Measurements from ENCODE around the gene SLC4A2.
A peak's percentile ranks its signal among the peaks of the same experiment; 100 is the strongest.

The SLC4A2 gene

GRCh38 chr7:151053096-151053495 lies 6.3 kb upstream of the SLC4A2 start:
- TF ChIP-seq CTCF (IDR thresholded peaks at IDR 0.05; ENCODE audit: control insufficient read depth, insufficient read depth, low read depth, low read length, missing control alignments): no peak
- DNase-seq (ENCODE audit: low read depth): no peak

GRCh38 chr7:151053751-151054150 lies 5.6 kb upstream of the SLC4A2 start:
- no peak for TF ChIP-seq CTCF (IDR thresholded peaks at IDR 0.05; ENCODE audit: control insufficient read depth, insufficient read depth, low read depth, low read length, missing control alignments)
- H3K4me3 ChIP-seq (ENCODE audit: control insufficient read depth, low read depth, low read length): no peak overlapping the region
- no peak for DNase-seq (ENCODE audit: low read depth)

More at GRCh38 chr7:151053096-151053495, 6.3 kb upstream of the SLC4A2 start:
- no peak overlapping the region for H3K4me3 ChIP-seq (ENCODE audit: control insufficient read depth, low read depth, low read length)

- no peak overlapping the region for H3K4me3 ChIP-seq (ENCODE audit: control insufficient read depth, low read depth, low read length)
Observed at GRCh38 chr7:151056283-151056665, 3.1 kb upstream of the SLC4A2 start.

GRCh38 chr7:151056666-151057505 lies 2.5 kb upstream of the SLC4A2 start:
- peak overlapping the region; percentile 57 for H3K4me3 ChIP-seq (ENCODE audit: control insufficient read depth, low read depth, low read length)
- no peak for DNase-seq (ENCODE audit: low read depth)
- no peak for TF ChIP-seq CTCF (IDR thresholded peaks at IDR 0.05; ENCODE audit: control insufficient read depth, insufficient read depth, low read depth, low read length, missing control alignments)

More at GRCh38 chr7:151056283-151056665, 3.1 kb upstream of the SLC4A2 start:
- no peak for DNase-seq (ENCODE audit: low read depth)
- TF ChIP-seq CTCF (IDR thresholded peaks at IDR 0.05; ENCODE audit: control insufficient read depth, insufficient read depth, low read depth, low read length, missing control alignments): no peak

- no peak for DNase-seq (ENCODE audit: low read depth)
- peak within 1 kb of the TSS; percentile 57 for H3K4me3 ChIP-seq (ENCODE audit: control insufficient read depth, low read depth, low read length)
- no peak for TF ChIP-seq CTCF (IDR thresholded peaks at IDR 0.05; ENCODE audit: control insufficient read depth, insufficient read depth, low read depth, low read length, missing control alignments)
Observed at GRCh38 chr7:151057506-151057988, 1.8 kb upstream of the SLC4A2 start, which contains the start of gene CDK5. TSS of gene CDK5 (minus strand) at chr7:151057897. CDS start at chr7:151057848, 49 bp downstream.

GRCh38 chr7:151057989-151058780 lies 1.2 kb upstream of the SLC4A2 start:
- peak overlapping the region; percentile 57 for H3K4me3 ChIP-seq (ENCODE audit: control insufficient read depth, low read depth, low read length)
- peak; percentile 99 for DNase-seq (ENCODE audit: low read depth)
- TF ChIP-seq CTCF (IDR thresholded peaks at IDR 0.05; ENCODE audit: control insufficient read depth, insufficient read depth, low read depth, low read length, missing control alignments): no peak

All from AG09309 (cell line).